ENCODE results near the gene KRTAP12-1.

The KRTAP12-1 gene, protein sequence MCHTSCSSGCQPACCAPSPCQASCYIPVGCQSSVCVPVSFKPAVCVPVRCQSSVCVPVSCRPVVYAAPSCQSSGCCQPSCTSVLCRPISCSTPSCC

DNA sequence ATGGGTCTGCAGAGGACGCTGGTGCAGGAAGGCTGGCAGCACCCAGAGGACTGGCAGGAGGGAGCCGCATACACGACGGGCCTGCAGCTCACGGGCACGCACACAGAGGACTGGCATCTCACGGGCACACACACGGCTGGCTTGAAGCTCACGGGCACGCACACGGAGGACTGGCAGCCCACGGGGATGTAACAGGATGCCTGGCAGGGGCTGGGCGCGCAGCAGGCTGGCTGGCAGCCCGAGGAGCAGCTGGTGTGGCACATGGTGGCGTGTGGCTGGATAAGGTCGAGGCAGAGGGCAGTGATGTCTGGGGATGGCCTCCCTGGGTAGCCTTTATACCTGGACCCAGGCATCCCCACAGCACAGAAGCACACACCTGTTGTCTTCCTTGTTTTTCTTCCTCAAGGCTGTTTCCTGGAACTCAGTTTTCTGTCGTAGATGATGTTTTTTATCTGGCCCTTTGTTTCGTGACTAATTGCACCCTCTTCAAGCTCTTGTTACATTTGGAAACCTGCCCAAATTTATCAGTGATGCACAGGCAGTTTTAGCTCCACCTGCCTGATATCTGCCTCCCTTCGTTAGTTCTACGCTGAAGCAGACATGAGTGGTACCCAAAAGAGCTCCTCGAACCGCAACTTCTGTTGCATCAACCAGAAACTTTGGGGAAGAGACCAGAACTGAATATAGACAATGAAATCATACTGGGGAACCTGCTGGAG is at the start of gene KRTAP12-1:
KRTAP12-1 (minus strand) TSS at position 303 of the 719 bp plus-strand sequence; CDS start at position 263, 40 bp downstream.
- DNase-seq = no peak

DNA sequence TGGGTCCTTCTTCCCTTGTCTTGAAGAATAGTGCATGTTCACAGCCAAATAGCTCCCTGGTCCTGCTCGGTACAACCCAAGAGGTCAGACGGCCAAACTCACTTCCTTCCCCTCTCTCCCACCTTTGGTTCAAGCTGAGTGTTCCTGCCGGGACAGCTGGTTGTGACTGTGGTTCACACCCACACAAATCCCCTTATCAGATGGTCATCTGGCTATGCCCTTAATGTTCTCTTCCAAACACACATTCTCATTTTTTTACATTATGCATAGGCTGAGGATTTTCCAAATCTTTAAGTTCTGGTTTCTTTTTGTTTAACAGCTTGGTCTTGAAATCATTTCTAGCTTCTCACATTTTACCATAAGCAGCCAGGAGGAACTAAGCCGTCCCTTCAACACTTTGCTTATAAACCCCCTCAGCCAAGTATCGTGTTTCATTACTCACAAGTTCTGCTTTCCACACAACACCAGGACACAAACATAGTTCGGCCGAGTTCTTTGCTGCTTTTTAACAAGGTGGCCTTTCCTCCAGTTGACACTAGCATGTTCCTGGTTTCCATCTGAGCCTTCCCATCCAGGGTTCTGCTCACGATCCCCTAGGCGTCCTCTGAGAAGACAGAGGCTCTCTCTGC is 49.1 kb upstream of the KRTAP12-1 start:
- DNase-seq = peak; percentile 66

DNA sequence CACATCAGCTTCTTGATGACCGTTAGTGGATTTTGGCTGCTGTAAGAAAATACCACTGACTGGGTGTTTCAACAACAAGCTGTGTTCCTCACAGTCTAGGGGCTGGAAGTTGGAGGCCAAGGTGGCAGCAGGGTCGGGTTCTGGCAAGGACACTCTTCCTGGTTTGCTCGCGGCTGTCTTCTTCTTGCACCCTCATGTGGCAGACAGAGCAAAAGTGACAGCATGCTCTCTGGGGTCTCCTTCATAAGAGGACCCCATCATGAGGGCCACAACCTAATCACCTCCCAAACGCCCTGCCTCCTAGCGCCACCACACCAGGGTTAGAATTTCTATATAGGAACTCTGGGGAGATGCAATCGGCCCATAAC is 48.0 kb upstream of the KRTAP12-1 start:
- DNase-seq = no peak

DNA sequence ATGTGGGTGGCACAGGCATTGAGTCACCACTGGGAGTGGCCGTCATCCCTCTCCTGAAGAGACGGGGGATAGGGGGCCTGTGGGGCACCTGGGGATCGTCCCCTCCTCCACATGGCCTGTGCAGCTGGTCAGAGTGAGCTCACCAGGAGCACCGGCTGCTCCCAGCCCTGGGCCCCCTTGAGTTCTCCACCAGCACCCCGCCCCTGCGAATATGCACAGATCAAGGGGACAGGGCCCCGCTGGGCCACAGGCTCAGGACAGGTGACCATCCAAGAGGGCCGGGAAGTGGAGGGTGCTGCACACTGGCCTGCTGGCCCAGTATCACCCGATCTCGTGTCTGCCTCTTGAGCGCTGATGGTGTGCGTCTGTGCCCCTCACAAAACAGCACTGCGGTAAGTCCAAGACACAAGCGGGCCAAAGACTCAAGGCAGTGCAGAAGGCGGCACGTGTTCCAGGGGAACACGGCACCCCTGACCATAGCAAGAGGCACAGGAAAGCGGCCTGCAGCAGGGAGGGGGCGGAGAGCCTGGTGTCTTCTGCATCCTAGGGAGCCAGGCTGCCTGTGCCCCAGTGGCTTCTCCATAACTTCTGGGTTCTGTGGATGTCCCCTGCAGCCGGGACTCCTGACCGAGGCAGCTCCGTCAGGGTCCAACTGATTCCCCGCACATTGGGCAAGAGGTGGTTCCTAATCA is 47.5 kb upstream of the KRTAP12-1 start:
- no peak for DNase-seq

DNA sequence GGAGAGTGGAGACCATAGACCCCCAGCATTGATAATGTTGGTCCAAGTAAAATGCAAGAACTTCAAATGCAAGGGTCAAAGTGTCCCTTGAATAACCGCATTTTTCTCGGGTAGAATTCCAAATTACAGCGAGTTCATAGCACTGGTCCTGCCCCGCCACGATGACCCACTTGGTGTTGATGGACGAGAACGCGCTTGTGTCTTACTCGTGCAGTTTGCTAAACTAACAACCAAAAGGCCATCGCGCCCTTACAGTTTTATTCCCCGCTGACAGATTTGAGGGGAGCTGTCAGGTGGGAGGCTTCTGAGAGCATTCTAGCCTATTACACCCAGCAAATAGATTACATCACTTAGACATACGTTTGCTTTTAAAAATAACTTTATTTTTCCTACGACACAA is 46.8 kb upstream of the KRTAP12-1 start:
- DNase-seq = no peak

DNA sequence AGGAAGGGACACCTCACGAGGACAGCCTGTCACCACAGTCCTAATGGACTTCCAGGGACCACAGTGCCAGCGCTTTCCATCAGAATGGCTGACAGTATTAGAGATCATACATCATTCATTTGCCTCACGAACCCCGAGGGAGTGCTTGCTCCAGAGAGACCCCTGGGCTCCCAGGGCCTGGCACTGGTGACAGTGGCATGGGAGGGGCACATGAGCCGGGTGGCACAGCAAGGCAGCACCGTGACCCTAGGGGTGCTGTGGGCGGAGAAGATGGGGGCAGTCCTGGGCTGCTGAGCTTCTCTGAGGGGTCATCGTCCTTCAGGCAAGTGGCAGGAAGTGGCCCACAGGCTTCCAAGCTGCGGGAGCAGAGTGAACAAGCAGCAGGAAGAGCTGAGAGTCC is 45.8 kb upstream of the KRTAP12-1 start:
- DNase-seq = no peak

DNA sequence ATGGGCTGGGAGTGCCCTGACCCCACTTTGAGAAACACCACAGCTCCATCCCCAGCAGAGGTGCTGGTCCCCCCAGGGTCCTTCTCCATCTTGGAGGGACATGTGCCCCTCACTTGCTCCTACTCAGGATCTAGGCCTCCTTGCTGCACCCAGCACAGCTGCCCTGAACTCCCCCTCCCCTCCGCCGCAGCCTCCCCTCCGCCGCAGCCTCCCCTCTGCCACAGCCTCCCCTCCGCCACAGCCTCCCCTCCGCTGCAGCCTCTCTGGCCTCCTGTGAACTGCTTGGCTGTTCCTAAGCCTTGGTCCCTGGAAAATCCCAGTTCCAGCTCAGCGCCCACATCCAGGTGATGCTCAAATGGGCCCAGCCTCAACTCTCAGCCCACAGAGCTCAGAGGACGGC is 45.4 kb upstream of the KRTAP12-1 start:
- DNase-seq = no peak

DNA sequence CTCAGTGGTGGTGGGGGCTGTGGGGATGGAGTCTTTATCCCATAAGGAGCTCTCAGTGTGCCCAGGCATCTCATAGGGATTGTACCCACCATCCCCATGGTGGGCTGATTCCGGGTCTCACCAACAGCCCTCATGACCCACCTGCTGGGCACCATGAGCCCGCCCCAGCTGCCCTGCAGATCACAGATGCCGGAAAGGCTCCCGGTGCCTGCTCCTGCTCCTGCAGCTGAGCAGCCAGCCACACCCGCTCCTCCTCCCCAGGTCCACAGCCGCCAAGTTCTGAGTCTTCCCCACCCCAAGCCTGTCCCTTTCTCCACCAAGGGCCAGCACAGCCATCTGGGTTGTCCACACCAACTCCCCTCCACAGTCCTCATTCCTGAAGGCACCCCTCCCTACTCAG is 44.9 kb upstream of the KRTAP12-1 start:
- no peak for DNase-seq

DNA sequence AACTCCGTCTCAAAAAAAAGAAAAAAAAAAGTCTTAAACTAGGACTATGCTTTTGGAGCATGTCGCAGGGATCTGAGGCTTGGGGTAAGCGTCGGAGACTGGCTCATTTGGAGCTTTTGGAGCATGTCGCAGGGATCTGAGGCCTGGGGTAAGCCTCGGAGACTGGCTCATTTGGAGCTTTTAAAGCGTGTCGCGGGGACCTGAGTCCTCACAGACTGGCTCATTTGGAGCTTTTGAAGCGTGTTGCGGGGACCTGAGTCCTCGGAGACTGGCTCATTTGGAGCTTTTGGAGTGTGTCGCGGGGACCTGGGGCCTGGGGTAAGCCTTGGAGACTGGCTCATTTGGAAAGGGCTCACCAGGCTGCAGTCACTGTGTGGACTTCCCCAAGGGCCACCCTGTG is 43.0 kb upstream of the KRTAP12-1 start:
- no peak for DNase-seq

DNA sequence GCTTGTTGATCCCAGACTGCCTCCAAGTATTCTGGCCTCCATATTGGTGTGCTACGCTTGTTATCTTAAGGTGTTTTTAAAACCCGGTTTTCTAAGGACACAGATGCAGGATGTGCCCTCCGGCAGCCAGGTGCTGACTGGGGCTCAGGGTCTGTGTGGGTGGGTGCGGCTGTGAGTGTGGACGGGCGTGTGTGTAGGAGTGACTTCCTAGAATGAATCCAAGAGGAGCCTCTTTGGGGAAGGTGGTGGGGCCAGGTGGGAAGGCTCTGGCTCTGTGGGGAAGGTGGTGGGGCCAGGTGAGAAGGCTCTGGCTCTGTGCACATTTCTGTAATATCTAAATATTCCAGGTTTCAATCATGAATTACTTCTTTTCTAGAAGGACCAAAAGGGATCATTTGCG is 42.2 kb upstream of the KRTAP12-1 start:
- no peak for DNase-seq

DNA sequence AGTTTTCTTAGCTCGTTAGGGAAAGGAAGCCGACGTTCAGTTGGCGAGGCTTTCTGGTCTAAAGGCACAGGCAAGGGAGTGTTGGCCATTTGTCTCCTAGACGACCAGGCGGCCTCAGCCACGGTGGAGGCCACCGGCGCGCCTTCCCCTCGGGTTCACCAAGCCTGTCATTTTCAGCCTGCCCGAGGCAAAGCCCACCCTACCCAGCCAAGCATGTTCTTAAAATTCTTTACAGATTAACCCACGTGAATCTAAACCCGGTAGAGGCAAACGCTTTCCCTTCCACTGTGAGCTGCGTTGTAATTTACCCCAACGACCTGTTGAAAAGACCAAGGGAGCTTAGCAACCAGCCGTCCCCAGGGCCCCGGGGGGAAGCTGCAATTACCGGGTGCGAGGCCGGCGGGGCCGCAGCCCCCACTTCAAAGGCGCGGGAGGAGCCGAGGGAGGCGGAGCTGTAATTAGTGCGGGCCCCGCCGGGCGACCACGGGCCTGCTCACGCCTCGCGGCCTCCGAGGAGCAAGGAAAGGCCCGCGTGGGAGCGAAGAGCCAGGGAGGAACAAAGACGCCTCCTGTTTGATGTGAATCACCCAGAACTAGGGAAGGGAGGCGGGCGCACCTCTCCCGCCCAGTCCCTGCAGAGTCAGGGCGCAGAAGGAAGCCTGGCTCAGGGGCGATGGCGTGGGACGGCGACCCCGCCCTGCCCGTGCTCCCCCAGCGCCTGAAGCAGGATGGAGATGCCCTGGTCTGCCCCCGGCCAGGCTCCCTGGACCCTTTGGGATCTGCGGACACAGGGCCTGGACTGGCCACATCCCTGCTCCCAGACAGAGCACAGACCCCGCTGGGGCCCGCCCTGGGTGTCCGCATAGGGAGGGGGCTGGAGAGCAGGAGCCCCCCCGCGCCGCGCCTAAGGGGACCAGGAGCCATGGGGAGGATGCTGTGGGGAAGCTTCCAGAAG is 41.5 kb upstream of the KRTAP12-1 start:
- peak; percentile 9 for DNase-seq

DNA sequence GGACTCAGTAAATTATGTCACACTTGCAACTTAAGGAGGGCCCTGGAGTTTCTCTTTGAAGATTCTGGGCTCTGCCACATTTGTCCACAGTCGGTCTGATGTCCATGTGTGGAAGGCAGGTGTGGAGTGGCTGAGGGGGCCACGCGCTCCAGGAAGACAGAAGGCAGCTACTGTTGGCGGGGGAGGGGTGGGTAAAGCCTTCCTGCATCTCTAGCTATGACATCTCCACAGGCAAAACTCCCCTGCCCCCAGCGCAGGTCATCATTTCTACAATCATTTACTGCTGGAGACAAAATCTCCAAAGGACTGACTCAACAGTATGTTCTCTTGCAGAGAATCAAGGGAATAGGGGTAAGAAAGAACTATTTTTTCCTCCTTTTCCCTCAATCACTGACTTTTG is 40.8 kb upstream of the KRTAP12-1 start:
- DNase-seq = no peak

DNA sequence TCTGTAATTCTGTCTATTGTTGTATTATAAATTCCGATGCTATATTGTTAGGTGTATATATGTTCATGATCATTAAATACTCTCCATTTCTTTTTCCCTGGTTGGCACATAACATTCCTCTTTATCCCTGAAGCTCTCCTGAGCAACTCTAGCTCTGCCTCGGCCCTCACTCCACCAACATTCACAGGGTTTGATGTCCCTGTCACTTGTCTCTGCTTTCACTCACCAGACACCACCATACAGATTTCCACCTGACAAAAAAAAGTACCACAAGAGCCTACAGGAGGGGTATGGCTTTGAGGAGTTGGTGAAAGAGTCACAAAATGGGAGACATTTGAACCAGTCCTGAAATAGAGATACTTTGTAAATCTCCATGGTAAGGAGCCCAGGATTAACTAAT is 38.2 kb upstream of the KRTAP12-1 start:
- no peak for DNase-seq

DNA sequence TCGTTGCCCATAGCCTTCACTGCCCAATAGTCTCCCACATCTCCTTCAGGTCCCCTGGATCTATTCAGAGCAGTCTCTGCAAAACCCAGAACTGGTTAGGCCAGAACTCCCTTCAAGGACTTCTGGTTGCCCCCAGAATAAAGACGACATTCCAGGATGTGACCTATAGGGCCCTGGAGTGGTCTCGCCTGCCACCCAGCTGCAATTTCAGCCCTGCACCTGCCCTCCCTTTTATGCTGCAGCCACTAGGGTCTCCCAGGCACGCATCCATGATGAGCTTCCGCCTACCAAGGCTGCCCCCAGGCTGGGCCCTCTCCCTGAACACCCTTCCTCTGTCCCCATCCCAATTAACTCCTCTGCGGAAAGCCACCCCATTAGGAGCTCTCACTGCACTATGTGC is 36.6 kb upstream of the KRTAP12-1 start:
- DNase-seq = no peak

DNA sequence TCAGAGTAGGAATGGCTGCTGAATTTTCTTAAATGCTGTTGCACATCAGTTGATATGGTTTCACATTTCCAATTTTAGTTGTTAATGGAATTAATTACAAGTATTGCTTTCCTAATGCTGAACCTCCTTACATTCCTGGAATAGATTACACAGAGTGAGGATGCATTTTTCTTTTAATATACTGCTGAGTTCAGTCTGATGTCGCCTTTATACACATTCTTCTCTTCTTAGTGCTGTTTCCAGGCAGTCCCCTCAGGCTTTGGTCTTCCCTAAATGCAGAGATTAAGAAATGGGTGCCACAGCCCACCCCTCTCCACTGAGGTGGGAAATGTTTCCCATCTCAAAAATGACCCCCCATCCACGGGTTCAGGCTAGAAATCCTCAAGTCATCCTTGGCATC is 36.1 kb upstream of the KRTAP12-1 start:
- no peak for DNase-seq

DNA sequence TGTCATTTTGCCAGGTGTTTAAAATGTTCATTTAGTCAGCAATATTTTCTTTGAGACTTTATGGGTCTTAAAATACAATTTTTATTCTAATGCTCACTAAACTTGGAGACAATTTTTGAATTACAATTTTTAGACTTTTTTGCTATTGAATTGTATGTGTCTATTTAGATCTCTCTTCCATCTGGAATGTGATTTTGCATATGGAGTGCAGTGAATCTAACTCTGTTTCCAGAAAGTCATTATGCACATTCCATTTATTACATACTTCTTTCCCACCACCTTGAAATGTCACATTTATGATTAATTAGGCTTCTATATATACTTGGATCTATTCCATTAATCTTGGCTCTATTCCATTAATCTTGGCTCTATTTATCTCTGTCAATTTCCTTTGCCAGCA is 35.0 kb upstream of the KRTAP12-1 start:
- no peak for DNase-seq

DNA sequence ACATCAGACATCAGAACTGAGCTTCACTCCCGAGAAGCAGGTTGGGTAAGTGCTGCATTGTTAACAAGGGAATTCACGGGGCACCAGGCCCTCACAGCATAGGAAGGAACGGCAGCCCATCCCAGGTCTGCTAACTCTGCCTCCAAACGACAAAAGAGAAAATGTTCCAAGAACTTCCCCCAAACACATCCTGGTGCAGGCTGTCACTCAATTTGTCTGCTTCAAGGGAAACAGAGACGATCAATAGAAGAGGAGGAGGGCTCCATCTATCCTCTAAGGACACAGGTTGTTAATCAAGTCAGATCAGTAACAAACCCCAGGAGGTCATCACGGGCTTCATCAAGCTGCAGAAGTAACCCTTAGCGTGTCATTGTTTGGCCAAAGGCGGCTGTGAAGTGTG is 32.9 kb upstream of the KRTAP12-1 start:
- no peak for DNase-seq

DNA sequence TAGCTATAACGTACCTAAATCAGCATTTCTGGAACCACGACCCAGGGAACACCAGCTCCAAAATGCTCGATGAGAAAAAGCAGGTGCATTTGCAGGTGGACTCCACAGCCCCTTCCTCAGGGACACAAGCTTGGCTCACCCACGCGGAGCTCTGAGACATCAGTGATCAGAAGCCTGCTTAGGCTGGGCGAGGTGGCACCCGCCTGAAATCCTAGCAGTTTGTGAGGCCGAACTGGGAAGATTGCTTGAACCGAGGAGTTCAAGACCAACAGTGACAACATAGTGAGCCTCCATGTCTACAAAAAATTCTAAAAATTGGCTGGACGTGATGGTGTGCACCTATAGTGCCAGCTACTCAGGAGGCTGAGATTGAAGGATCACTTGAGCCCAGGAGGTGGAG is 31.9 kb upstream of the KRTAP12-1 start:
- no peak for DNase-seq

DNA sequence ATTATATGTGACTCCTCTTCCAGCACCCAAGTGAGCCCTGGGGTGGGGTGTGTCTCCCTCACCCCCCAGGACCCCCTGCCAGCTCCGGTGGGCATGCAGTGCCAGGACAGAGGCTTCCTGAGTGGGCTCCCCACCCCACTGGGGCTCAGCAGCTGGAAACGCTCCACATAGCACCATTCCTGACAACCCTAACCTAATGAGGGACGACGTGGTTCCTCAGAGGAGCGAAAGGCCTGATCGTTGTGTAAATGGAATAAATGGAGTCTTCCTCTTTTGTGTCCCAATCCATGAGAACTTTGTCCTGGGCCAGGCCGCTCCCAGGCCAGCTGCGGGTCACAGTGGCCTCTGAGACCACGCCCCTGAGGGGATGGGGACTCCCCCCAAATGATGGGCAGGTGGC is 31.2 kb upstream of the KRTAP12-1 start:
- DNase-seq = no peak

DNA sequence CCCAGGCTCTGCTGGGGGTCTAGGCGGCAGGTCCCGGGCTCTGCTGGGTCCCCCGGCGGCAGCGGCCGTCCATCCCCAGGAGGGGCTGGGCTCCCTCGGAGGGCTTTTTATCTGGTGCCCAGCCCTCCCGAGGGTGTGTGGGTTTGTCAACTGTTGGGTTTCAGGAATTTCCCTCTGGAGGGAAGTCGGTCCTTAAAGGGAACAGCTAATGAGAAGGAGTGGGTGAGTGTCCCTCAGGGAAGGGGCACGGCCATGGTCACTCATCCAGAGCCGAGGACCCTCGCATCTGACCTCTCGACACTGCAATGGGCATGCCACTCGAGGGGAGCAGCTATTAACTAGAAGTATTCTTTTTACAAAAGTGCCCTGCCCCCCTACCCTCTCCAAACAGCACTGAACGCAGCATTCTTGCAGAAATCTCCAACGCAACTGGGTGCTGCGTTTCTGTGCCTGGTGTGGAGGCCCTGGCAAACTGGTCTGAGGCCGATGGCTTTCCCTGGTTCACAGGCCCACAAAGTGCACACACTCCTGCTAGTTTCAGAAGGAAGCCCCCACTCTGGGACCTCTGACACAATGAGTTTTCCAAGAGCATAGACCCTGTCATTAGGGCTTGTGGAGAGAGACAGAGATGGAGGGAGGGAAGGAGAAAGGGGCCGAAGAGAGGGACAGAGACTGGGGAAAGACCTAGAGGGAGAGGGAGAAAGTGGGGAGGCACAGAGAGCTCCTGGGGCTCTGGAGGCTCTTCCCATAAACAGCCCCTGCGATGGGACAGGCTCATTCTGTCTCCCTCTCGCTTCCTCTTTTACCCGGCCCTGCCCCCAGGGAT is 30.5 kb upstream of the KRTAP12-1 start:
- no peak for DNase-seq

DNA sequence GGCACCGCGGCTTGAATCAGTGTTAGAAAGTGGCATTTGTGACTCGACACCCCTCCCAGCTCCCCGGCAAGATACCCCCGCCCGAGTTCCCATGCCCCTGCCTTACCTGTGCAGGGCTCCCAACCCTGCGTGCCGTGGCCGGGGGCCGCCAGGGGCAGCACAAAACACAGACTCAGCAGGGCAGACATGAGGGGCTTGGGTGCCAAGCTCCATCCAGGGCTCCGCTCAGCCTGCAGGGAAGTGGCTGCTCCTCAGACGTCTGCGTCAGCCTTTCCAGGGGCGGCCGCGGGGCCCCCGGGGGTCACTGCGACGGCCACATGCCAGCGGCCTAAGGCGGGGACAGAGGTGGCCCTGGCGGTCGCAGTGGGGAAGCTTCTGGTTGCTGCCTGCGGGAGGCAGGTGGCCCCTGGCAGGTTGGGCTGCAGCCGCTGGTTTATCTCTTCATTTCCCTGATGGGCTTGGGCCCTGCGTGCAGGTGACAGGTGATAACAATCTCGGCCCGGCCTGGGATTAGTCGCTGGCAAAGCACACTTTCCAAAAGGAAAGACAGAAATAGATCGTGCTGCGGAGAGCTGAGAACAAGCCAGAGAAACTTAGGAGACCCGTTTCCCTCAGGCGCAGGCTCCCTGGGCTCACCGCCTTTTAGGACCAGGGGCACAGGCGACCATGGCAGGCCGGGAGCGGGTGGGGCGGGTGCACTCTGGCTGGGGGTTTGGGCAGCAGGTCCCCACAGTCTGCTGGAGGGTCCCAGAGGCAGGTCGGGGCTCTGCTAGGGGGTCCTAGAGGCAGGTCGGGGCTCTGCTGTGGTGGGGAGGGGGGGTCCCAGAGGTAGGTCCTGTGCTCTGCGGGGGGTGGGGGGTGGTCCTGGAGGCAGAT is 29.6 kb upstream of the KRTAP12-1 start, which contains the start of gene TSPEAR:
TSPEAR (minus strand) TSS at position 246 of the 876 bp plus-strand sequence; CDS start at position 188, 58 bp downstream.
- DNase-seq = no peak
